Left renal cortex interstitium (tissue), 4 donors: ENCODE measurements around the gene AP3S1. TPM values are rescaled to one million over a fixed set of nuclear protein-coding genes. Genes with fewer than 3 reads are reported as not detected.
"Not testable (repeated sequence)": the region's sequence is repeated elsewhere in the genome, so short reads cannot be mapped to it uniquely, and the experiment has no call there.

ENCODE experiments used
- DNase-seq, 4 donors: peaks; one replicate each; pipeline ENCODE4 v3.0.0-alpha.2; 2013; ENCODE audit warnings: low read depth in 4 of 4, low spot score in 2 of 4, missing footprints in 1 of 4
- polyA plus RNA-seq, 4 donors: library from polyadenylated mRNA; unstranded; fragments of 120-200 nt; gene quantifications; one replicate each; pipeline ENCODE4 v1.2.1, GENCODE V29; 2013; ENCODE audit not compliant: insufficient read length in 4 of 4

The AP3S1 gene
- 100 to 1,000 TPM; 102 to 128 (median 119) TPM for polyA plus RNA-seq

- DNase-seq: peak; percentile 94 to 99 (median 95)
Observed at GRCh38 chr5:115841382-115842088, at the start of gene AP3S1, which contains the start of gene ATG12. Gene AP3S1 (plus strand): TSS chr5:115841935. CDS start chr5:115842038, 103 bp downstream. Gene ATG12 (minus strand): TSS chr5:115841565. CDS start chr5:115841552, 13 bp downstream.

- DNase-seq: no peak
Observed at GRCh38 chr5:115795700-115796099, 46.0 kb upstream of the AP3S1 start.

GRCh38 chr5:115796656-115797055 lies 45.1 kb upstream of the AP3S1 start:
- no peak for DNase-seq

- DNase-seq: no peak
Observed at GRCh38 chr5:115798252-115798651, 43.5 kb upstream of the AP3S1 start.

- DNase-seq: no peak
Observed at GRCh38 chr5:115800108-115800507, 41.6 kb upstream of the AP3S1 start.

GRCh38 chr5:115801152-115801551 lies 40.6 kb upstream of the AP3S1 start:
- DNase-seq: no peak

GRCh38 chr5:115801984-115802383 lies 39.8 kb upstream of the AP3S1 start:
- no peak for DNase-seq

GRCh38 chr5:115806986-115807653 lies 34.6 kb upstream of the AP3S1 start:
- no peak for DNase-seq

GRCh38 chr5:115807654-115808052 lies 34.1 kb upstream of the AP3S1 start:
- DNase-seq: no peak

- DNase-seq: not testable (repeated sequence)
Observed at GRCh38 chr5:115808066-115808465, 33.7 kb upstream of the AP3S1 start.

GRCh38 chr5:115809946-115810345 lies 31.8 kb upstream of the AP3S1 start:
- no peak for DNase-seq

- DNase-seq: no peak
Observed at GRCh38 chr5:115810761-115811160, 31.0 kb upstream of the AP3S1 start.

GRCh38 chr5:115811406-115811805 lies 30.3 kb upstream of the AP3S1 start:
- no peak for DNase-seq

- DNase-seq: no peak
Observed at GRCh38 chr5:115812372-115812771, 29.4 kb upstream of the AP3S1 start.

GRCh38 chr5:115813719-115814118 lies 28.0 kb upstream of the AP3S1 start:
- no peak for DNase-seq

- DNase-seq: peak in 2 of 4 donors; percentile 13 to 18
Observed at GRCh38 chr5:115815006-115815692, 26.6 kb upstream of the AP3S1 start.

GRCh38 chr5:115815693-115816225 lies 26.0 kb upstream of the AP3S1 start:
- DNase-seq: peak in 3 of 4 donors; percentile 15 to 29 (median 20)

- peak; percentile 63 to 85 (median 71) for DNase-seq
Observed at GRCh38 chr5:115816226-115817081, 25.3 kb upstream of the AP3S1 start, which contains the start of gene CDO1. Gene CDO1 (minus strand): TSS chr5:115816659. CDS start chr5:115816397, 262 bp downstream.

GRCh38 chr5:115817386-115817785 lies 24.3 kb upstream of the AP3S1 start:
- DNase-seq: no peak

GRCh38 chr5:115818821-115819220 lies 22.9 kb upstream of the AP3S1 start:
- no peak for DNase-seq
